Body of pancreas (tissue), 4 donors: ENCODE results near the gene FURIN. TPM values are rescaled to one million over a fixed set of nuclear protein-coding genes. Genes with fewer than 3 reads are reported as not detected.

ENCODE experiments used
- ATAC-seq: fragments of 150-250 bp; one replicate; pipeline ENCODE4 v1.9.1; 2016
- DNase-seq, 4 donors: peaks; one replicate each; pipeline ENCODE4 v3.0.0-alpha.2; 2019
- H3K27ac ChIP-seq, 4 donors: fragments of 200-600 bp; sonication (generic); 1 replicate in 3 of 4; 2 replicates in 1 of 4; pipeline versions ENCODE4 v1.5.1 to v1.6.1; 2016 to 2019; ENCODE audit warnings: mild to moderate bottlenecking in 1 of 4, mixed read lengths in 1 of 4, moderate library complexity in 1 of 4
- H3K27me3 ChIP-seq, 2 donors: fragments of 200-600 bp; sonication (generic); one replicate each; pipeline ENCODE4 v1.6.0; 2016; ENCODE audit warnings: mild to moderate bottlenecking in 1 of 2
- H3K36me3 ChIP-seq, 2 donors: fragments of 200-600 bp; sonication (generic); replicated peaks in 1 of 2; 2 replicates each; pipeline ENCODE4 v1.5.1; 2016; ENCODE audit warnings: low read depth in 2 of 2; ENCODE audit not compliant: insufficient read depth in 1 of 2
- H3K4me1 ChIP-seq: fragments of 200-600 bp; sonication (generic); one replicate; pipeline ENCODE4 v1.6.0; 2016
- H3K4me3 ChIP-seq, 2 donors: fragments of 200-600 bp; sonication (generic); 1 replicate in 1 of 2; 2 replicates in 1 of 2; pipeline ENCODE4 v1.5.1; 2016 to 2019
- H3K9me3 ChIP-seq, 3 donors: fragments of 200-600 bp; sonication (generic); 1 replicate in 2 of 3; 2 replicates in 1 of 3; pipeline ENCODE4 v1.5.1; 2016
- POLR2A ChIP-seq, 3 donors: fragments of 450-650 bp; IDR thresholded peaks; one replicate each; pipeline ENCODE4 v1.6.1; 2016; ENCODE audit warnings: antibody characterized with exemption in 3 of 3, mild to moderate bottlenecking in 2 of 3
- WGBS, 2 donors: methylation state at CpG; one replicate each; pipeline ENCODE4 v1.1.5; 2017; 5-methylcytosine and 5-hydroxymethylcytosine counted together
- intact Hi-C: fragments of 100-400 bp; cut with DNase I; formaldehyde crosslinking; loops from one replicate; pipeline ENCODE4 v1.15.1; 2023
- total RNA-seq, 2 donors: library from RNA; depleted of rRNA; stranded (reverse); fragments of >200 nt; gene quantifications; one replicate each; pipeline ENCODE4 v1.1.0, GENCODE V29; 2016
- TF ChIP-seq, protein P1 (sequence below), 7 experiments: fragments of 450-650 bp in 4 of 7; fragments of 200-600 bp in 3 of 7; sonication (generic) in 3 of 7; IDR thresholded peaks; one replicate each; pipeline ENCODE4 v1.5.1; 2016 to 2019; ENCODE audit warnings: antibody characterized with exemption in 7 of 7

FURIN gene
- total RNA-seq, 2 donors from 2014 or later: 88.0 to 112 TPM

DNA sequence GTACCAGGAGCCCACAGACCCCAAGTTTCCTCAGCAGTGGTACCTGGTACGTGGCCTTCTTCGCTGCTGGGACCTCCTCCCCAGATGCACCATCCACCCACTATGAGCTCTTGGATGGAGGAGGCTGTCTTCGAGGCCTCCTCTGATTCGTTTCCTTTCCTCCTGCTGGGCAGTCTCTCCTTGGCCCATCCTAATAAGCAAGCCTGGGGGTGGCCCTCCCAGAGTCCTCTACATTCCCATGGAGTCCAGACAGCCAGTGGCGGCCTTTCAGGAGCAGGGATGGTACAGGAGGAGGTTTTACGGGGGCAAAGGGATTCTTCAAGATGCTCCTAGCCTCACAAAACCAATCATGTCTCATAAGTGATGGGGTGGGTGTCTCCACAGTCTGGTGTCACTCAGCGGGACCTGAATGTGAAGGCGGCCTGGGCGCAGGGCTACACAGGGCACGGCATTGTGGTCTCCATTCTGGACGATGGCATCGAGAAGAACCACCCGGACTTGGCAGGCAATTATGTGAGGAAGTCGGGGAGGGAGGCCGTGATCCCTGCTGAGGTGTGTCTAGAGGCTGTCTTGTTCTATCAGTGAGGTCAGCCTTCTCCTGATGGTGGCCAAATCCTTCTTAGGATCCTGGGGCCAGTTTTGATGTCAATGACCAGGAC, 8.3 kb downstream of the FURIN start:
- Histone ChIP-seq H3K4me1 (peaks cover 38% of the 10 kb centered on the region), H3K27me3 (no peaks in the 10 kb centered on the region), H3K27ac (no peak overlapping the region), H3K36me3 (peaks cover 14 to 38% of the 10 kb centered on the region in 2 donors), H3K9me3 (no peaks in the 10 kb centered on the region), H3K4me3 (no peak overlapping the region)
- intact Hi-C loops: no loop called here
- TF ChIP-seq, protein P1, sequence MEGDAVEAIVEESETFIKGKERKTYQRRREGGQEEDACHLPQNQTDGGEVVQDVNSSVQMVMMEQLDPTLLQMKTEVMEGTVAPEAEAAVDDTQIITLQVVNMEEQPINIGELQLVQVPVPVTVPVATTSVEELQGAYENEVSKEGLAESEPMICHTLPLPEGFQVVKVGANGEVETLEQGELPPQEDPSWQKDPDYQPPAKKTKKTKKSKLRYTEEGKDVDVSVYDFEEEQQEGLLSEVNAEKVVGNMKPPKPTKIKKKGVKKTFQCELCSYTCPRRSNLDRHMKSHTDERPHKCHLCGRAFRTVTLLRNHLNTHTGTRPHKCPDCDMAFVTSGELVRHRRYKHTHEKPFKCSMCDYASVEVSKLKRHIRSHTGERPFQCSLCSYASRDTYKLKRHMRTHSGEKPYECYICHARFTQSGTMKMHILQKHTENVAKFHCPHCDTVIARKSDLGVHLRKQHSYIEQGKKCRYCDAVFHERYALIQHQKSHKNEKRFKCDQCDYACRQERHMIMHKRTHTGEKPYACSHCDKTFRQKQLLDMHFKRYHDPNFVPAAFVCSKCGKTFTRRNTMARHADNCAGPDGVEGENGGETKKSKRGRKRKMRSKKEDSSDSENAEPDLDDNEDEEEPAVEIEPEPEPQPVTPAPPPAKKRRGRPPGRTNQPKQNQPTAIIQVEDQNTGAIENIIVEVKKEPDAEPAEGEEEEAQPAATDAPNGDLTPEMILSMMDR (IDR thresholded peaks at IDR 0.05): no peak
- no peak for TF ChIP-seq POLR2A (IDR thresholded peaks at IDR 0.05)
- DNase-seq: no peak
- 90 to 92% methylated on average over 15 of the region's 15 CpGs for WGBS, 2 donors
- no peak for ATAC-seq

GRCh38 chr15:90877315-90877714, 8.9 kb downstream of the FURIN start:
- intact Hi-C loops: no loop called here
- no peak overlapping the region for H3K4me3 ChIP-seq
- no peak for DNase-seq
- H3K36me3 ChIP-seq: peaks cover 14 to 38% of the 10 kb centered on the region in 2 donors
- no peaks in the 10 kb centered on the region for H3K27me3 ChIP-seq
- 87 to 94% methylated on average over 3 to 14 of the region's 14 CpGs for WGBS, 2 donors
- no peak for TF ChIP-seq POLR2A (IDR thresholded peaks at IDR 0.05)
- TF ChIP-seq, protein P1 (IDR thresholded peaks at IDR 0.05): no peak
- peaks cover 43% of the 10 kb centered on the region for H3K4me1 ChIP-seq
- H3K9me3 ChIP-seq: no peaks in the 10 kb centered on the region
- ATAC-seq: no peak
- no peak overlapping the region for H3K27ac ChIP-seq

GRCh38 chr15:90877996-90878395, 9.6 kb downstream of the FURIN start:
- H3K4me1 ChIP-seq: peaks cover 43% of the 10 kb centered on the region
- WGBS, 2 donors: 97% methylated on average over 6 to 14 of the region's 14 CpGs
- no peak for DNase-seq
- intact Hi-C loops: no loop called here
- no peak for ATAC-seq
- peaks cover 14 to 38% of the 10 kb centered on the region in 2 donors for H3K36me3 ChIP-seq
- TF ChIP-seq, protein P1 (IDR thresholded peaks at IDR 0.05): no peak
- TF ChIP-seq POLR2A (IDR thresholded peaks at IDR 0.05): no peak
- H3K9me3 ChIP-seq: no peaks in the 10 kb centered on the region
- no peak overlapping the region for H3K27ac ChIP-seq
- no peak overlapping the region for H3K4me3 ChIP-seq
- no peaks in the 10 kb centered on the region for H3K27me3 ChIP-seq

GRCh38 chr15:90878660-90879059, 10.3 kb downstream of the FURIN start:
- Histone ChIP-seq H3K27ac (no peak overlapping the region), H3K4me1 (peaks cover 43% of the 10 kb centered on the region), H3K36me3 (peaks cover 14 to 38% of the 10 kb centered on the region in 2 donors), H3K27me3 (no peaks in the 10 kb centered on the region), H3K9me3 (no peaks in the 10 kb centered on the region), H3K4me3 (no peak overlapping the region)
- 76 to 84% methylated on average over 15 of the region's 15 CpGs for WGBS, 2 donors
- intact Hi-C loops: no loop called here
- DNase-seq (no peak), ATAC-seq (no peak)
- no peak for TF ChIP-seq POLR2A (IDR thresholded peaks at IDR 0.05)
- TF ChIP-seq, protein P1 (IDR thresholded peaks at IDR 0.05): no peak
